CD4-positive, CD25-positive, alpha-beta regulatory T cell (primary cell): ENCODE results near the gene LDB2. TPM values are rescaled to one million over a fixed set of nuclear protein-coding genes. Genes with fewer than 3 reads are reported as not detected.
"Not testable (repeated sequence)": the region's sequence is repeated elsewhere in the genome, so short reads cannot be mapped to it uniquely, and the experiment has no call there.

Source experiments
- ATAC-seq, 2 donors: fragments of 150-1000 bp; cut with Tn5 transposase; one replicate each; pipeline ENCODE4 v1.10.0; 2021; ENCODE audit warnings: low read depth in 2 of 2, moderate number of reproducible peaks in 2 of 2, moderate library complexity in 1 of 2
- DNase-seq, 3 donors: peaks; one replicate each; pipeline versions ENCODE4 v3.0.0 to v3.0.0-alpha.2; 2012 to 2022; ENCODE audit warnings: mixed read lengths in 1 of 3
- H3K27ac ChIP-seq: one replicate; pipeline ENCODE4 v1.7.0; 2013; ENCODE audit warnings: mild to moderate bottlenecking, low read length; ENCODE audit not compliant: insufficient read depth, poor library complexity, severe bottlenecking
- H3K27me3 ChIP-seq: one replicate; pipeline ENCODE4 v1.7.0; 2013; ENCODE audit warnings: low read length; ENCODE audit not compliant: control insufficient read depth, insufficient read depth
- H3K36me3 ChIP-seq: one replicate; pipeline ENCODE4 v1.7.0; 2013; ENCODE audit warnings: mild to moderate bottlenecking, low read length, moderate library complexity; ENCODE audit not compliant: control insufficient read depth, insufficient read depth
- H3K4me1 ChIP-seq: 2 replicates; pipeline ENCODE4 v1.7.0; 2013; ENCODE audit warnings: mild to moderate bottlenecking, low read length; ENCODE audit not compliant: insufficient read depth, control insufficient read depth, poor library complexity, severe bottlenecking
- H3K4me3 ChIP-seq: one replicate; pipeline ENCODE4 v1.7.0; 2013; ENCODE audit warnings: low read depth, mild to moderate bottlenecking, low read length, moderate library complexity
- H3K9me3 ChIP-seq, 2 experiments: 1 replicate in 1 of 2; 2 replicates in 1 of 2; pipeline ENCODE4 v1.7.0; 2013; ENCODE audit warnings: low read length in 2 of 2, mild to moderate bottlenecking in 1 of 2, moderate library complexity in 1 of 2; ENCODE audit not compliant: control insufficient read depth in 2 of 2
- H3K27ac Mint-ChIP-seq, 3 donors: one replicate each; pipeline ENCODE4 v1.8.0; 2020 to 2022; ENCODE audit warnings: mild to moderate bottlenecking in 3 of 3, mixed read lengths in 3 of 3, moderate library complexity in 2 of 3
- H3K27me3 Mint-ChIP-seq: one replicate; pipeline ENCODE4 v1.8.0; 2022; ENCODE audit warnings: mild to moderate bottlenecking, mixed read lengths
- H3K36me3 Mint-ChIP-seq: one replicate; pipeline ENCODE4 v1.8.0; 2020; ENCODE audit warnings: mixed read lengths
- H3K4me1 Mint-ChIP-seq, 4 donors: one replicate each; pipeline ENCODE4 v1.8.0; 2020 to 2022; ENCODE audit warnings: mixed read lengths in 4 of 4, mild to moderate bottlenecking in 1 of 4
- H3K4me3 Mint-ChIP-seq, 4 donors: one replicate each; pipeline ENCODE4 v1.8.0; 2020 to 2022; ENCODE audit warnings: mild to moderate bottlenecking in 4 of 4, mixed read lengths in 4 of 4, moderate library complexity in 3 of 4
- H3K9me3 Mint-ChIP-seq, 7 donors: one replicate each; pipeline ENCODE4 v1.8.0; 2020 to 2022; ENCODE audit warnings: mixed read lengths in 7 of 7, mild to moderate bottlenecking in 3 of 7, moderate library complexity in 2 of 7
- polyA plus RNA-seq, 4 donors: library from polyadenylated mRNA; unstranded; fragments of 300-500 nt; fragmentation: Illumina TruSeq; gene quantifications; one replicate each; pipeline ENCODE4 v1.2.3, GENCODE V29; 2021
- total RNA-seq: library from RNA; stranded (reverse); gene quantifications from one replicate; pipeline ENCODE4 v1.2.3, GENCODE V29; 2022

LDB2 gene
- total and polyA plus RNA-seq, 5 donors from 2014 or later = not detected

DNA sequence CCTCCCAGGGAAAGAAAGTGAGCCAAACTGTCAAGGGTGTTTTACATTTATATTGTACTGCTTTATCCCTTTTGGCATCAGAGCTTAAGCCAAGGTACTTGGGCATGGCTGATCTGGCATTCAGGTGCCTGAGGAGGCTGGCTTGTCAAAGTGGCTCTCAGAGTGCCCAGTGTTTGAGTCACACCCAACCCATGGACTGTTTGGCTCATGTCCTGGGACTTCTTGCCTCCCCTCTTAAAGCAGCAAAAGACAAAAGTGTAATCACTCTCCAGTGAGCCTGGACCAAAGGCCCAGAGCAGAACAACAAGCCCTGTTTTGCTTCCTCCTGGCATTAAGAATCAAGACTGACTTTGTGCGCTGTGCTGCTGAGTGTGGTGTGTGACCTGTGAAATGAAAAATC, 360.5 kb downstream of the LDB2 start:
- DNase-seq (no peak), ATAC-seq (no peak)
- Histone ChIP-seq H3K27me3 (peaks cover 2% of the 10 kb centered on the region), H3K4me3 (no peak overlapping the region), H3K27ac (no peak overlapping the region), H3K4me1 (no peaks in the 10 kb centered on the region), H3K36me3 (no peaks in the 10 kb centered on the region), H3K9me3 (no peaks in the 10 kb centered on the region)
- H3K27ac Mint-ChIP-seq = no peak overlapping the region
- H3K27me3 Mint-ChIP-seq = no peaks in the 10 kb centered on the region
- H3K4me1 Mint-ChIP-seq = no peaks in the 10 kb centered on the region
- no peak overlapping the region for H3K4me3 Mint-ChIP-seq
- peaks cover 0 to 4% (median 2%) of the 10 kb centered on the region in 7 donors for H3K9me3 Mint-ChIP-seq
- H3K36me3 Mint-ChIP-seq = no peaks in the 10 kb centered on the region

GRCh38 chr4:16532240-16532970, 366.0 kb downstream of the LDB2 start:
- DNase-seq = no peak
- Mint-ChIP-seq H3K27ac (no peak overlapping the region), H3K36me3 (no peaks in the 10 kb centered on the region), H3K9me3 (peaks cover 0 to 2% (median 0%) of the 10 kb centered on the region in 7 donors), H3K4me1 (no peaks in the 10 kb centered on the region), H3K4me3 (no peak overlapping the region), H3K27me3 (no peaks in the 10 kb centered on the region)
- H3K27ac ChIP-seq = no peak overlapping the region
- H3K36me3 ChIP-seq = no peaks in the 10 kb centered on the region
- no peak for ATAC-seq
- H3K4me1 ChIP-seq = no peaks in the 10 kb centered on the region
- H3K9me3 ChIP-seq = no peaks in the 10 kb centered on the region
- H3K27me3 ChIP-seq = peaks cover 2% of the 10 kb centered on the region
- no peak overlapping the region for H3K4me3 ChIP-seq

DNA sequence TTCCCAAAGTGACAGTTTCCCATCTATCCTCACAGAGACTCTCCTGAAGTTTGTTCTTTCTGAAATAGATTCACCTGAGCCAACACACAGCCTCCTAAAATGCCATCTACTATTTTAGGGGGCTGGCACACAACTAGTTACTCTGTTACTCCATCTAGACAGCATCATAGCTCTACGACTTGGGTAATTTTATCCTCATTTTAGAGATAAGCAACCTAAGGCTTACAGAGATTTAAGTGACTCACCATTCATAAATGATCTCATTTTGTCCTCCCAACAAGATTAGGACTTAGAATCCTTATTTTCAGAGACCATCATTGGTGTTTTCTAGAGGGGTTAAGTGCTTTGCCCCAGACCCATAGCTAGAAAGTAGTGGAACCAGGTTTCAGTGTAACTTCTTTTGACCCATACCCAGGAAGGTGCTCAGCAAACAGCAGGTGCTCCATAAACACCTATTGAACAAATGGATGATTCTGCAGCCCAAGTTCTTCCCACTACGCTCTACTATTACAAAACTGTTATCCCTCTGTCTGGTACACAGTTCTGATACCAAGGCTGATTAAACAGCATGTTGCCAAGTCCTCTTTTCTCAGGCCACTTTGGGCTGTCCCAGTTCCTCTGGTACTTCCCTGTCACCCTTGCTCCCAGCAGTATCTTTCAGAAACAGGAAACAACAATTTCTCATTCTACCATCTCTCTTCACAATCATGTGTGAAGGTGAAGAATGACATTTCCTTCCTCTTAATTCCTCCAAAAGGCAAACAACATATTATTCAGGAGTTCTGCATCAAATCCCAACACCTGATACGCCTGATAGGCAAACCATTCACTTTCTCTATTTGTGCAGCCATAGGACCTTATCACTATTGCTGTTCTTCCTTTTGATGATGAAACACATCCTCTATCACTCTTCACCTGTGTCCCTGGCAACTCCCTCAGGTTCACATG, 367.5 kb downstream of the LDB2 start:
- H3K36me3 Mint-ChIP-seq = no peaks in the 10 kb centered on the region
- DNase-seq (no peak), ATAC-seq (no peak)
- Histone ChIP-seq H3K4me1 (no peaks in the 10 kb centered on the region), H3K27ac (no peak overlapping the region), H3K4me3 (no peak overlapping the region), H3K27me3 (peaks cover 2% of the 10 kb centered on the region), H3K36me3 (no peaks in the 10 kb centered on the region), H3K9me3 (no peaks in the 10 kb centered on the region)
- no peak overlapping the region for H3K27ac Mint-ChIP-seq
- H3K9me3 Mint-ChIP-seq = peaks cover 0 to 2% (median 0%) of the 10 kb centered on the region in 7 donors
- H3K4me3 Mint-ChIP-seq = no peak overlapping the region
- no peaks in the 10 kb centered on the region for H3K4me1 Mint-ChIP-seq
- no peaks in the 10 kb centered on the region for H3K27me3 Mint-ChIP-seq

GRCh38 chr4:16524911-16525554, 373.4 kb downstream of the LDB2 start:
- Histone ChIP-seq H3K36me3 (no peaks in the 10 kb centered on the region), H3K4me1 (no peaks in the 10 kb centered on the region), H3K27me3 (no peaks in the 10 kb centered on the region), H3K4me3 (no peak overlapping the region), H3K9me3 (no peaks in the 10 kb centered on the region), H3K27ac (no peak overlapping the region)
- no peak for ATAC-seq
- Mint-ChIP-seq H3K27ac (no peak overlapping the region), H3K9me3 (peaks cover 0 to 7% (median 0%) of the 10 kb centered on the region in 7 donors), H3K36me3 (no peaks in the 10 kb centered on the region), H3K4me3 (no peak overlapping the region), H3K4me1 (no peaks in the 10 kb centered on the region), H3K27me3 (no peaks in the 10 kb centered on the region)
- DNase-seq = no peak

- no peaks in the 10 kb centered on the region for H3K36me3 Mint-ChIP-seq
- Histone ChIP-seq H3K27ac (no peak overlapping the region), H3K36me3 (no peaks in the 10 kb centered on the region), H3K27me3 (no peaks in the 10 kb centered on the region), H3K9me3 (no peaks in the 10 kb centered on the region), H3K4me3 (no peak overlapping the region), H3K4me1 (no peaks in the 10 kb centered on the region)
- H3K27me3 Mint-ChIP-seq = no peaks in the 10 kb centered on the region
- DNase-seq = no peak
- no peak overlapping the region for H3K27ac Mint-ChIP-seq
- H3K4me3 Mint-ChIP-seq = no peak overlapping the region
- ATAC-seq = no peak
- no peaks in the 10 kb centered on the region for H3K4me1 Mint-ChIP-seq
- H3K9me3 Mint-ChIP-seq = peaks cover 0 to 7% (median 0%) of the 10 kb centered on the region in 7 donors
Observed at GRCh38 chr4:16524406-16524805, 374.0 kb downstream of the LDB2 start.

DNA sequence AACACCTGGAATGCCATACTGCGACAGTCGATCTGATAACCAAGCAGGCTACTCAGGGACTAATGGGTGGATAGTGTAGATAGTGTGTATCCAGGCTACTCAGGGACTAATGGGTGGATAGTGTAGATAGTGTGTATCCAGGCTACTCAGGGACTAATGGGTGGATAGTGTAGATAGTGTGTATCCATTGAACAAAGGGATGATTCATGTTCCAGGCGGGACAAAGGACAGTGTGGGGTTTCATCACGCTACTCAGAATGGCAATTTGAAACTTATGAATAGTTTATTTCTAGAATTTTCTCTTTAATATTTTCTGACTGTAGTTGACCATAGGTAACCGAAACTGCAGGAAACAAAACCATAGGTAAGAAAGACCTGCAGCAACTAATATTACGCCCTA, 374.9 kb downstream of the LDB2 start:
- H3K4me1 Mint-ChIP-seq, H3K27ac Mint-ChIP-seq, H3K27me3 ChIP-seq, H3K9me3 ChIP-seq, H3K4me1 ChIP-seq, H3K36me3 ChIP-seq, H3K4me3 Mint-ChIP-seq, H3K36me3 Mint-ChIP-seq, H3K27ac ChIP-seq, H3K4me3 ChIP-seq, H3K9me3 Mint-ChIP-seq, H3K27me3 Mint-ChIP-seq, DNase-seq, ATAC-seq: not testable (repeated sequence)

DNA sequence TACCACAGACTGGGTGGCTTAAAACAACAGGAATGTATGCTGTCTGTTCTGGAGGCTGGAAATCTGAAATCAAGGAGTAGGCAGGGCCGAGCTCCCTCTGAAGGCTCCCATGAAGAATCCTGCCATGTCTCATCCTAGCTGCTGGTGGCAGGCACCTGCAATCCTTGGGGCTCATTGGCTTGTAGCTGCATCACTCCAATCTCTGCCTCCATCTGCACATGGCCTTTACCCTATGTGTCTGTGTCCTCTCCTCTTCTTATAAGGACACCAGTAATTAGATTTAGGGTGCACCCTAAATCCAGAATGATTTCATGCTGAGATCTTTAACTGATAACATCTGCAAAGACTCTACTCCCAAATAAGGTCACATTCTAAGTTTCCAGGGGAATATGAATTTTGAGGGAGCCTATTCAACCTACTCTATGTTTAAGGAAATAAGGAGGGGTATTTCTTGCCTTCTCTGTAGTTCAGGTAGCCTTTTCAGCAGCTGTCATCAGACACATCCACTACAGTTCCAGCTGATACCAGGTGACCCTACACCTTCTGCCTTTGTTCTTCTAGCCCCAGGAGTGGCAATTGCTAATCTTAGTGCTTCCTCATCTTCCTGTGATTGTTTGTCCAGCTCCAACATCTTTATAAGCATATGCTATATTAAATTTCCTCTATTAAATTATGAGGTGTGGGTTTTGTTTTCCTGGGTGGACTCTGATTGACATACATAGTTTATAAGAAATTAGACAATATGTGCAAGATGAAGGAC, 377.1 kb downstream of the LDB2 start:
- no peaks in the 10 kb centered on the region for H3K9me3 ChIP-seq
- no peaks in the 10 kb centered on the region for H3K36me3 ChIP-seq
- no peaks in the 10 kb centered on the region for H3K27me3 Mint-ChIP-seq
- H3K4me3 ChIP-seq = no peak overlapping the region
- no peaks in the 10 kb centered on the region for H3K27me3 ChIP-seq
- H3K27ac ChIP-seq = no peak overlapping the region
- DNase-seq (no peak), ATAC-seq (no peak)
- H3K4me1 ChIP-seq = no peaks in the 10 kb centered on the region
- H3K9me3 Mint-ChIP-seq = peaks cover 0 to 7% (median 0%) of the 10 kb centered on the region in 7 donors
- no peaks in the 10 kb centered on the region for H3K36me3 Mint-ChIP-seq
- no peak overlapping the region for H3K27ac Mint-ChIP-seq
- no peak overlapping the region for H3K4me3 Mint-ChIP-seq
- no peaks in the 10 kb centered on the region for H3K4me1 Mint-ChIP-seq
